GM23338 (cell line): ENCODE results near the gene CYB561D1. TPM values are rescaled to one million over a fixed set of nuclear protein-coding genes. Genes with fewer than 3 reads are reported as not detected.

Source experiments
- ATAC-seq: fragments of 200-7000 bp; cut with Tn5 transposase; 3 replicates; pipeline ENCODE4 v1.9.1; 2020
- DNase-seq: peaks from one replicate; pipeline ENCODE4 v3.0.0-alpha.2; 2015; ENCODE audit warnings: low spot score
- H2AFZ ChIP-seq: fragments of 200-600 bp; sonication (generic); 2 replicates; pipeline ENCODE4 v1.8.0; 2016; ENCODE audit warnings: antibody characterized with exemption, mild to moderate bottlenecking, moderate library complexity
- H3F3A ChIP-seq: fragments of 200-600 bp; sonication (generic); replicated peaks from 2 replicates; pipeline ENCODE4 v1.8.0; 2017; ENCODE audit warnings: antibody characterized with exemption, mixed run types, low read depth
- H3K27ac ChIP-seq: fragments of 200-600 bp; sonication (generic); 2 replicates; pipeline ENCODE4 v1.6.1; 2016; ENCODE audit warnings: low read depth
- H3K27me3 ChIP-seq: fragments of 200-600 bp; sonication (generic); 2 replicates; pipeline ENCODE4 v1.8.0; 2016; ENCODE audit warnings: mild to moderate bottlenecking, mixed run types, moderate library complexity; ENCODE audit not compliant: insufficient read depth
- H3K36me3 ChIP-seq: fragments of 200-600 bp; sonication (generic); 2 replicates; pipeline ENCODE4 v1.8.0; 2016; ENCODE audit warnings: mild to moderate bottlenecking; ENCODE audit not compliant: insufficient read depth
- H3K4me1 ChIP-seq: fragments of 200-600 bp; sonication (generic); 2 replicates; pipeline ENCODE4 v1.8.0; 2016; ENCODE audit warnings: mild to moderate bottlenecking, moderate library complexity; ENCODE audit not compliant: insufficient read depth
- H3K4me2 ChIP-seq: fragments of 200-600 bp; sonication (generic); 2 replicates; pipeline ENCODE4 v1.7.1; 2017; ENCODE audit warnings: mixed run types
- H3K4me3 ChIP-seq: fragments of 200-600 bp; sonication (generic); 2 replicates; pipeline ENCODE4 v1.6.1; 2016; ENCODE audit warnings: mixed run types
- H3K79me2 ChIP-seq: fragments of 200-600 bp; sonication (generic); replicated peaks from 2 replicates; pipeline ENCODE4 v1.8.0; 2017; ENCODE audit warnings: mild to moderate bottlenecking; ENCODE audit not compliant: insufficient read depth
- H3K9me2 ChIP-seq: fragments of 200-600 bp; sonication (generic); 2 replicates; pipeline ENCODE4 v1.8.0; 2017; ENCODE audit not compliant: insufficient read depth
- H4K20me1 ChIP-seq: fragments of 200-600 bp; sonication (generic); replicated peaks from 2 replicates; pipeline ENCODE4 v1.8.0; 2017; ENCODE audit warnings: mild to moderate bottlenecking; ENCODE audit not compliant: insufficient read depth
- H3K27ac Mint-ChIP-seq: 2 replicates; pipeline ENCODE4 v1.8.0; 2020; ENCODE audit warnings: inconsistent platforms, mild to moderate bottlenecking, moderate library complexity, mixed read lengths
- H3K27me3 Mint-ChIP-seq: 3 replicates; pipeline ENCODE4 v1.8.0; 2022; ENCODE audit warnings: low read depth, mild to moderate bottlenecking, moderate library complexity, mixed read lengths, inconsistent platforms; ENCODE audit not compliant: insufficient read depth, poor library complexity
- H3K36me3 Mint-ChIP-seq: 3 replicates; pipeline ENCODE4 v1.8.0; 2021; ENCODE audit warnings: low read depth, mild to moderate bottlenecking, inconsistent platforms, moderate library complexity, mixed read lengths
- H3K4me1 Mint-ChIP-seq: 3 replicates; pipeline ENCODE4 v1.8.0; 2020; ENCODE audit warnings: mild to moderate bottlenecking, inconsistent platforms, mixed read lengths
- H3K4me3 Mint-ChIP-seq: 3 replicates; pipeline ENCODE4 v1.8.0; 2021; ENCODE audit warnings: moderate library complexity, mild to moderate bottlenecking, inconsistent platforms, mixed read lengths
- H3K9me3 Mint-ChIP-seq: 3 replicates; pipeline ENCODE4 v1.8.0; 2020; ENCODE audit warnings: moderate library complexity, mild to moderate bottlenecking, inconsistent platforms, mixed read lengths
- STAT1 ChIP-seq: IDR thresholded peaks from one replicate; pipeline ENCODE4 v1.6.1; 2016; ENCODE audit warnings: antibody characterized with exemption; ENCODE audit not compliant: unreplicated experiment
- polyA plus RNA-seq: library from polyadenylated mRNA; unstranded; fragments of >200 nt; fragmentation: Nextera tagmentation; extraction: Ambion mirVana; gene quantifications from 2 replicates; pipeline ENCODE4 v1.2.1, GENCODE V29; 2016
- total RNA-seq: library from RNA; depleted of rRNA; stranded (reverse); fragments of >200 nt; shearing (Covaris generic); gene quantifications from 2 replicates; pipeline ENCODE4 v1.2.3, GENCODE V29; 2014
- TF ChIP-seq, protein P1 (sequence below): fragments of 250-450 bp; sonication (Bioruptor Pico); IDR thresholded peaks from 2 replicates; pipeline ENCODE4 v1.5.0; 2020; ENCODE audit warnings: mild to moderate bottlenecking, moderate library complexity
- TF ChIP-seq, protein P2 (sequence below), 2 experiments: fragments of 200-600 bp in 1 of 2; sonication (generic) in 1 of 2; conservative IDR thresholded peaks; 2 replicates each; pipeline versions ENCODE4 v1.5.1 to v1.6.1; 2016 to 2017; ENCODE audit warnings: antibody characterized with exemption in 2 of 2, low read depth in 2 of 2, mild to moderate bottlenecking in 2 of 2, moderate library complexity in 1 of 2

The CYB561D1 gene
- total and polyA plus RNA-seq, 2 experiments from 2014 or later, result 0.95 to 2.7 TPM

DNA sequence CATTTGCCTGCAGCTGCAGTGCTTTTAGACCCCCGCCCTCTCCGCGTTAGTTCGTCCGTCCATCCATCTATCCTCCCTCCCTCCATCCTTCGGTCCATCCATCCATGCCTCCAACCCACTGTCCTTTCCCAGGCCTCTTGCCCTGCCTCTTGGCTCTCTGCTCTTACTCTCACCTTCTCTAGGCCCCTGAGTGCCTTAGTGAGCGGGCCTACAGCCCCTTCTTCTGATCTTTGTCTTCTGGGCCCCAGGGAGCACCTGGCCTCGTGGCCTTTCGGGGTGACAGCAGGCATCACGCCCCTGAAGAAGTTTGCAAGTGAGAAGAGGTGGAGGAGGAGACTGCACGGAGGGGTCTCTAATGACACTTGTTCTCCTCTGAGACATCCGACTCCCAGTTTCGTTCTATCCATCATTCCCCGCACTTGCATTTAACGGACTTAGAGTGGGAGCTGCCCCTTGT is 9.3 kb upstream of the CYB561D1 start (continued):
- TF ChIP-seq, protein P1, sequence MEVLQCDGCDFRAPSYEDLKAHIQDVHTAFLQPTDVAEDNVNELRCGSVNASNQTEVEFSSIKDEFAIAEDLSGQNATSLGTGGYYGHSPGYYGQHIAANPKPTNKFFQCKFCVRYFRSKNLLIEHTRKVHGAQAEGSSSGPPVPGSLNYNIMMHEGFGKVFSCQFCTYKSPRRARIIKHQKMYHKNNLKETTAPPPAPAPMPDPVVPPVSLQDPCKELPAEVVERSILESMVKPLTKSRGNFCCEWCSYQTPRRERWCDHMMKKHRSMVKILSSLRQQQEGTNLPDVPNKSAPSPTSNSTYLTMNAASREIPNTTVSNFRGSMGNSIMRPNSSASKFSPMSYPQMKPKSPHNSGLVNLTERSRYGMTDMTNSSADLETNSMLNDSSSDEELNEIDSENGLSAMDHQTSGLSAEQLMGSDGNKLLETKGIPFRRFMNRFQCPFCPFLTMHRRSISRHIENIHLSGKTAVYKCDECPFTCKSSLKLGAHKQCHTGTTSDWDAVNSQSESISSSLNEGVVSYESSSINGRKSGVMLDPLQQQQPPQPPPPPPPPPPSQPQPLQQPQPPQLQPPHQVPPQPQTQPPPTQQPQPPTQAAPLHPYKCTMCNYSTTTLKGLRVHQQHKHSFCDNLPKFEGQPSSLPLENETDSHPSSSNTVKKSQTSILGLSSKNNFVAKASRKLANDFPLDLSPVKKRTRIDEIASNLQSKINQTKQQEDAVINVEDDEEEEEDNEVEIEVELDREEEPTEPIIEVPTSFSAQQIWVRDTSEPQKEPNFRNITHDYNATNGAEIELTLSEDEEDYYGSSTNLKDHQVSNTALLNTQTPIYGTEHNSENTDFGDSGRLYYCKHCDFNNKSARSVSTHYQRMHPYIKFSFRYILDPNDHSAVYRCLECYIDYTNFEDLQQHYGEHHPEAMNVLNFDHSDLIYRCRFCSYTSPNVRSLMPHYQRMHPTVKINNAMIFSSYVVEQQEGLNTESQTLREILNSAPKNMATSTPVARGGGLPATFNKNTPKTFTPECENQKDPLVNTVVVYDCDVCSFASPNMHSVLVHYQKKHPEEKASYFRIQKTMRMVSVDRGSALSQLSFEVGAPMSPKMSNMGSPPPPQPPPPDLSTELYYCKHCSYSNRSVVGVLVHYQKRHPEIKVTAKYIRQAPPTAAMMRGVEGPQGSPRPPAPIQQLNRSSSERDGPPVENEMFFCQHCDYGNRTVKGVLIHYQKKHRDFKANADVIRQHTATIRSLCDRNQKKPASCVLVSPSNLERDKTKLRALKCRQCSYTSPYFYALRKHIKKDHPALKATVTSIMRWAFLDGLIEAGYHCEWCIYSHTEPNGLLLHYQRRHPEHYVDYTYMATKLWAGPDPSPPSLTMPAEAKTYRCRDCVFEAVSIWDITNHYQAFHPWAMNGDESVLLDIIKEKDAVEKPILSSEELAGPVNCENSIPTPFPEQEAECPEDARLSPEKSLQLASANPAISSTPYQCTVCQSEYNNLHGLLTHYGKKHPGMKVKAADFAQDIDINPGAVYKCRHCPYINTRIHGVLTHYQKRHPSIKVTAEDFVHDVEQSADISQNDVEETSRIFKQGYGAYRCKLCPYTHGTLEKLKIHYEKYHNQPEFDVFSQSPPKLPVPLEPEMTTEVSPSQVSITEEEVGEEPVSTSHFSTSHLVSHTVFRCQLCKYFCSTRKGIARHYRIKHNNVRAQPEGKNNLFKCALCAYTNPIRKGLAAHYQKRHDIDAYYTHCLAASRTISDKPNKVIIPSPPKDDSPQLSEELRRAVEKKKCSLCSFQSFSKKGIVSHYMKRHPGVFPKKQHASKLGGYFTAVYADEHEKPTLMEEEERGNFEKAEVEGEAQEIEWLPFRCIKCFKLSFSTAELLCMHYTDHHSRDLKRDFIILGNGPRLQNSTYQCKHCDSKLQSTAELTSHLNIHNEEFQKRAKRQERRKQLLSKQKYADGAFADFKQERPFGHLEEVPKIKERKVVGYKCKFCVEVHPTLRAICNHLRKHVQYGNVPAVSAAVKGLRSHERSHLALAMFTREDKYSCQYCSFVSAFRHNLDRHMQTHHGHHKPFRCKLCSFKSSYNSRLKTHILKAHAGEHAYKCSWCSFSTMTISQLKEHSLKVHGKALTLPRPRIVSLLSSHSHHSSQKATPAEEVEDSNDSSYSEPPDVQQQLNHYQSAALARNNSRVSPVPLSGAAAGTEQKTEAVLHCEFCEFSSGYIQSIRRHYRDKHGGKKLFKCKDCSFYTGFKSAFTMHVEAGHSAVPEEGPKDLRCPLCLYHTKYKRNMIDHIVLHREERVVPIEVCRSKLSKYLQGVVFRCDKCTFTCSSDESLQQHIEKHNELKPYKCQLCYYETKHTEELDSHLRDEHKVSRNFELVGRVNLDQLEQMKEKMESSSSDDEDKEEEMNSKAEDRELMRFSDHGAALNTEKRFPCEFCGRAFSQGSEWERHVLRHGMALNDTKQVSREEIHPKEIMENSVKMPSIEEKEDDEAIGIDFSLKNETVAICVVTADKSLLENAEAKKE (CRISPR knock-in tag), result no peak
- TF ChIP-seq STAT1, result no peak

DNA sequence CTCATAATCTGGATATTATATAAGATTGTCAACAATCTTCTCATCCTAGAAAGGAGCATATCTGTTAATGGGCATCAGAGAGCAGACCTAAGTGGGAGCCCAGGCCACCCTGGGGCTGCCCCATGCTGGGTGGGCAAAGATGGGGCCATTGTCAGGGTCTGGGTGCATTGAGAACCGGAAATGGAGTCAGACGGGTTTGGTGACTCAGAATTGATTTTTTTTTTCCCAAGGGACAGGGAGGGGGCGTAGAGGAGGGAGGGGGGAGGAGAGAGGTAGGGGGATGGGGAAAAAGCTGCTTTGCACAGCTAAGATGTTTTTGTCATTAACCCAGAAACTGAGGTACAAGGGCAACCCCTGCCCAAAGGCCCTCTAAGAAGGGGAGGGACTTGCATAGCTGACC is 8.9 kb upstream of the CYB561D1 start:
- H3K4me3 Mint-ChIP-seq, result peak overlapping the region; percentile 85
- H3K27me3 ChIP-seq, result peaks cover 10% of the 10 kb centered on the region; the same call in 1 of the 2 replicates
- peak; percentile 39 for DNase-seq
- H3K9me2 ChIP-seq, result no peaks in the 10 kb centered on the region
- H3K79me2 ChIP-seq, result no peaks in the 10 kb centered on the region
- peaks cover 17% of the 10 kb centered on the region for H3K4me1 Mint-ChIP-seq
- peaks cover 11% of the 10 kb centered on the region for H3K27me3 Mint-ChIP-seq
- TF ChIP-seq, protein P2, sequence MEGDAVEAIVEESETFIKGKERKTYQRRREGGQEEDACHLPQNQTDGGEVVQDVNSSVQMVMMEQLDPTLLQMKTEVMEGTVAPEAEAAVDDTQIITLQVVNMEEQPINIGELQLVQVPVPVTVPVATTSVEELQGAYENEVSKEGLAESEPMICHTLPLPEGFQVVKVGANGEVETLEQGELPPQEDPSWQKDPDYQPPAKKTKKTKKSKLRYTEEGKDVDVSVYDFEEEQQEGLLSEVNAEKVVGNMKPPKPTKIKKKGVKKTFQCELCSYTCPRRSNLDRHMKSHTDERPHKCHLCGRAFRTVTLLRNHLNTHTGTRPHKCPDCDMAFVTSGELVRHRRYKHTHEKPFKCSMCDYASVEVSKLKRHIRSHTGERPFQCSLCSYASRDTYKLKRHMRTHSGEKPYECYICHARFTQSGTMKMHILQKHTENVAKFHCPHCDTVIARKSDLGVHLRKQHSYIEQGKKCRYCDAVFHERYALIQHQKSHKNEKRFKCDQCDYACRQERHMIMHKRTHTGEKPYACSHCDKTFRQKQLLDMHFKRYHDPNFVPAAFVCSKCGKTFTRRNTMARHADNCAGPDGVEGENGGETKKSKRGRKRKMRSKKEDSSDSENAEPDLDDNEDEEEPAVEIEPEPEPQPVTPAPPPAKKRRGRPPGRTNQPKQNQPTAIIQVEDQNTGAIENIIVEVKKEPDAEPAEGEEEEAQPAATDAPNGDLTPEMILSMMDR (conservative IDR thresholded peaks at IDR 0.05; ENCODE audit: low read depth in 2 of 2), result no peak
- peak overlapping the region; percentile 100 for H3K4me2 ChIP-seq
- H4K20me1 ChIP-seq, result no peaks in the 10 kb centered on the region
- peaks cover 19% of the 10 kb centered on the region; the same call in 2 of the 3 replicates for H3K36me3 Mint-ChIP-seq
- H3F3A ChIP-seq, result peaks cover 8% of the 10 kb centered on the region; the same call in 1 of the 2 replicates
- no peaks in the 10 kb centered on the region for H3K36me3 ChIP-seq
- no peak overlapping the region for H3K27ac Mint-ChIP-seq
- H2AFZ ChIP-seq, result peak overlapping the region; percentile 91
- peak overlapping the region; percentile 85; the same call in 1 of the 2 replicates for H3K27ac ChIP-seq
- no peak for ATAC-seq
- H3K9me3 Mint-ChIP-seq, result no peaks in the 10 kb centered on the region; the same call in 2 of the 3 replicates
- H3K4me1 ChIP-seq, result peaks cover 15% of the 10 kb centered on the region
- peak overlapping the region; percentile 94 for H3K4me3 ChIP-seq
